Measurements from ENCODE around the gene IL17RA.
"Not testable (repeated sequence)": the region's sequence is repeated elsewhere in the genome, so short reads cannot be mapped to it uniquely, and the experiment has no call there.

IL17RA gene

GRCh38 chr22:17084554-17085276, at the start of gene IL17RA:
Gene IL17RA (plus strand): TSS chr22:17085000. CDS start chr22:17085092, 92 bp downstream.
- peak; percentile 74 for DNase-seq

GRCh38 chr22:17035246-17035645, 49.6 kb upstream of the IL17RA start:
- no peak for DNase-seq

GRCh38 chr22:17035976-17036841, 48.6 kb upstream of the IL17RA start:
- DNase-seq, result not testable (repeated sequence)

GRCh38 chr22:17036842-17037711, 47.7 kb upstream of the IL17RA start:
- not testable (repeated sequence) for DNase-seq

- no peak for DNase-seq
Measured at GRCh38 chr22:17043521-17043920, 41.3 kb upstream of the IL17RA start.

GRCh38 chr22:17046566-17047348, 38.0 kb upstream of the IL17RA start:
- DNase-seq, result no peak

GRCh38 chr22:17047656-17048055, 37.1 kb upstream of the IL17RA start:
- DNase-seq, result no peak

GRCh38 chr22:17056058-17056457, 28.7 kb upstream of the IL17RA start:
- no peak for DNase-seq

GRCh38 chr22:17056807-17057206, 28.0 kb upstream of the IL17RA start:
- no peak for DNase-seq

- DNase-seq, result peak; percentile 11
Measured at GRCh38 chr22:17057959-17058814, 26.6 kb upstream of the IL17RA start.

- DNase-seq, result no peak
Measured at GRCh38 chr22:17060126-17060525, 24.7 kb upstream of the IL17RA start.

- DNase-seq, result no peak
Measured at GRCh38 chr22:17063411-17064106, 21.2 kb upstream of the IL17RA start.

GRCh38 chr22:17064498-17065100, 20.2 kb upstream of the IL17RA start:
- no peak for DNase-seq

GRCh38 chr22:17065433-17065832, 19.4 kb upstream of the IL17RA start:
- no peak for DNase-seq

- no peak for DNase-seq
Measured at GRCh38 chr22:17072877-17073276, 11.9 kb upstream of the IL17RA start.

- DNase-seq, result no peak
Measured at GRCh38 chr22:17074648-17075002, 10.2 kb upstream of the IL17RA start.

GRCh38 chr22:17077255-17077654, 7.5 kb upstream of the IL17RA start:
- DNase-seq, result no peak

- no peak for DNase-seq
Measured at GRCh38 chr22:17079572-17079971, 5.2 kb upstream of the IL17RA start.

- no peak for DNase-seq
Measured at GRCh38 chr22:17083255-17083654, 1.5 kb upstream of the IL17RA start.

GRCh38 chr22:17083811-17084441, 874 bp upstream of the IL17RA start:
- DNase-seq, result no peak
